Activated CD4-positive, alpha-beta T cell treated with anti-CD3 and anti-CD28 coated beads, Interleukin-2, amount 50 U/mL, for 1 hour (primary cell): Measurements from ENCODE around the gene PRKCE.

Experiments
- DNase-seq: peaks from one replicate; pipeline ENCODE4 v3.0.0-alpha.2; 2020

The PRKCE gene

DNA sequence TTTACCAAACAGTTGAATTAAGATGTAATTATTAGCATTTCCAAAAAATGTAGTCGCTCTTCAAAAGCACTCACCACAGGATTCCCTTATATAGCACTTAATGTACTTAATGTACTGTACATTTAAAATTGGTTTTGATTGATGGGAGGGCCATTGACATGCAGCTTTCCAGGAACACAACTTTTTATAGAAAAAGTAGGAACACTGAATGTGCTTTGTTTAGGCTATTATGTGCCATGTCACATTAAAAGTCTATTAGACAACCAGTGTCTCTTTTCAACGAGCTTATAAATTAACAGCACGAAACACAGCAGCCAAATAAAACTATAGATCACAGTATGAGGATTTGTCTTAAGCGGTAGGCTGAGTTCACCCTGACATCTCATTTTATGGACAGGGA lies 301.1 kb downstream of the PRKCE start:
- DNase-seq, result no peak

DNA sequence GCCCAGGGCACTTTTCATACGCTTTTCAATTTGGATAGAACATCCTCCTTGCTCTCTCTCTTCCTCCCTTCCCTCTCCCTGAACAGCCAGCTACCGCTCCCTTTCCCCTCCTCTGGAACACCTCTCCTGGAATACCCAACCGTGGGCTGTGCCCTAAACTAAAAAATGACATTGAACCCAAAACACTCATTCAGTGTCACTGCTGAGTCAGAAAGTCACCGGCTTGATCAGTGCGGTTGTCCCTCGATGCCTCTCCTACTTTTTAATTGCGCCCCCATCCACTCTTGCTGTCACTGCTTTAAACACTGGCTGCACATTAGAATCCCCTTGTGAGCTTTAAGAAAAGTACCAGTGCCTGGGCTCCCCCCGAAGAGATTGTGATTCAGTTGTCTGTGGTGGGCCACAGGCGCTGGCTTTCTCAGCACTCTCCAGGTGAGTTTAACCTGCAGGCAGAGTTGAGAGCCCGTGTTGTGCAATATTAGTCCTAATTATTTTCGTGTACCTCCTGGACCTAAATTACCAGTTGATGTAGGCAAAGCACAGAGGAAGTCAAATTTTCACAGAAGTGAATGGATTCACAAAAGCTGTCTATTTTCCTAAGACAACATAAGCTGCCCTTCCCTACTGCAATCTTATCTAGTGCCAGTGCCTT lies 302.0 kb downstream of the PRKCE start:
- no peak for DNase-seq

DNA sequence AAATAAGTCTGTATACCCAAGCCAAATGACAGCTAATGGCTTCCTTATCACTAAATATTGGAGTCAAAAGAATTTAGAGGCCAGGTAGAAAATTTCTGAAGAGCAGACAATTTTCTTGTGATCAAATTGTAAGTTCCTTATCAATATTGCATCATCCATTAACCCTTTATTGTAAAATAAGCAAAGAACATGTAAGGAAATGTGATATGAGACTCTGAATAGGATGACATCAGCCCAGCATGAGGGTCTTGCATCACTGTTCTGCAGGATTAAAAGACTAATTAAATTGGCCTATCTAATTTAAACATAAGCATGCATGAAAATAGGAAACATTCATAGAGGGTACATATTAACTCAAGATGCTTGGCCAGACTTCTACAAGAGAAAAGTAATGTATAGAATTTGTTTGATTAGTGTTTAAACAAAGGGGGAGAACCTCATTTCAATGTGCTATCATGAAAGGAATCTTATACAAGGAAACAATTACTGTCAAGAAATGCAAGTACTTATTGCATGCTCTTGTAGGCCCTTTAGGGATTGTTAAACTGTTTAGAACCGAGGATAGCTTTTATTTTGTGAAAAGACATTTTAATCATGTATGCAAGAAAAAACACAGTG lies 302.9 kb downstream of the PRKCE start:
- no peak for DNase-seq

DNA sequence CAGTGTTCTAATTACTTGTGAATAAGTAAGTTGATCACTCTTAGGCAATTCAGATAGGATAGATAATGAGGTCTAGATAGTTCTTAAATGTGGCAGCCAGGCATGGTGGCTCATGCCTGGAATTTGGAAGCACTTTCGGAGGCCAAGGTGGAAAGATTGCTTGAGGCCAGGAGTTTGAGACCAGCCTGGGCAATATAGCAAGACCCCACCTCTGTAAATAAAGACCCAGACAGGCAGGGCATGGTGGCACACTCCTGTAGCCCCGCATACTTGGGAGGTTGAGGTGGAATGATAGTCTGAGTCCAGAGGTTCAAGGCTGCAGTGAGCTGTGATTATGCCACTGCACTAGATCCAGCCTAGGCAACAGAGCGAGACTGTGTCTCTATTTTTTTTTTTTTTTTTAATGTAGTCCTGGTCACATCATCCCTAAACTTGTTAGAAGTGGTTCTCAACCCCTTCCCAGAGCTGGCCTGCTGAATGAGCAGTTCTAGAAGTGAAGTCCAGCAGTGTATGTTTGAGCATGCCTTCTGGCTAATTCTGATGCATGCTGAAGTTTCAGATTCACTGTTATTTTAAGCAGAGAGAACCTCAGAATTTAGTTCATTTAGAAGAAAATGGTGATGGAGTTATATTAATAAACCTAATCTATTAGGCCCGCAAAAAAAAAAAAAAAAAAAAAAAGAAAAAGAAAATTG lies 306.2 kb downstream of the PRKCE start:
- DNase-seq, result no peak

DNA sequence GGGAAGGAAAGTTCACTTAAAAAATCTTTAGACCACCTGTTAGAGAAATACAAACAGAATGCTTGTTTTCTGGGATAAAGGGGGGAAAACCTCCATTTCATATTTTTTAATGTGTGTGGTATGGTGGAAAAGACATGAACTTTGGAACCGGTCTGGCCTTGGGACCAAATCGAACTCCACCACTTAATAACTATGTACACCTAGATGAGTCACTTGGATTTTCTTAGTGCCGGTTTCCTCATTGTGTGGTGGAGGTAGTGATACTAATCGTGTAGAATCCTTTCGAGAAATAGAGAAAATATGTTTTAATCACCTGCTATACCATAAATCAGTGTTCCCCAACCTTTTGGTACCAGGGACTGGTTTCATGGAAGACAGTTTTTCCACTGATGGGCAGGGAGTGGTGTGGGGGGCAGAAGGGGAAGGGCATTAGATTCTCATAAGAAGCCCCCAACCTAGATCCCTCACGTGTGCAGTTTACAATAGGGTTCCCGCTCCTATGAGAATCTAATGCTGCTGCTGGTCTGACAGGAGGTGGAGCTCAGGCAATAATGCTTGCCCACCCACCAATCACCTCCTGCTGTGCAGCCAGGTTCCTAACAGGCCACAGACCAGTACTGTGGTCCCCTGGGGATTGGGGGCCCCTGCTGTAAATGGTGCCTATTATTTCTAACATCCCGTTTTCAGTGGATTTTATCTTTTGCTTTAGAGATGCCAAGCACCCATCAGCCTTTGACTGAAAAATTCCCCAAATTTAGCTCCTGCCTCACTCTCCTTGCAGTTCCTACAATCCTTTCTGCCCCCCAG lies 308.8 kb downstream of the PRKCE start:
- DNase-seq, result no peak

DNA sequence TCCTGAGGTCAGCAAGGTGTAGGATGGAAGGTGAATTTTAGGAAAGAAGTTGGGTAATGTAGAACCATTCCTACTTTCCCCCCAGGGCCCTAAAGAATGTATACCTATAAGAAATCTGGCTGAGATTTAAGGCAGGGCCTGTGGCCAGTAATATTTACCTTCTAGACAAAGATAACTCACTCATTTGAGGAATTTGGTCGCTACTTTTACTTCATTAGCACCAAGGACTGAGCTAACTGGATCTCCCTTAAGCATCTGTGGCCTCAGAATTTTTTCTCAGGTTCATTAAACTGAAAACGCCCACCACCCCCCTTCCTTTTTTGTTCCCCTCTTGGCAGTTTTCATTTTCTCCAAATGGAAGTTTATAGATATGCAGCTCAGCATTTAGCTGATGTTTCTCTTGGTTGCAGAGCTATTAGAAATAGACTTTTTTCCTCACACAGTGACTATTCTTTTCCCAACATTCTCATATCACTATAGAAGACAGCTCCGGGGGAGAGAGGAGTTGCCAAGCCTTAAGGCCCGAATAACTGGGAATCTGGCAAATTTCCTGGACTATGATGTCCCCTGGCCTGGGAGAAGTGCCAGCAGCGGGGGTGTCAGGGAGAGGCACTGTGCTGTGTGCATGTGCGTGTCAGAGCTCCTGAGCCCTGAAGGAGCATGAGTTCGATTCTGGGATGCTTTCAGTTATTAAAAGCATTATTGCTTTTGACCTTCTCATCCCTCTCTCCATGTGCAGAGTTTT lies 310.9 kb downstream of the PRKCE start:
- DNase-seq, result no peak

DNA sequence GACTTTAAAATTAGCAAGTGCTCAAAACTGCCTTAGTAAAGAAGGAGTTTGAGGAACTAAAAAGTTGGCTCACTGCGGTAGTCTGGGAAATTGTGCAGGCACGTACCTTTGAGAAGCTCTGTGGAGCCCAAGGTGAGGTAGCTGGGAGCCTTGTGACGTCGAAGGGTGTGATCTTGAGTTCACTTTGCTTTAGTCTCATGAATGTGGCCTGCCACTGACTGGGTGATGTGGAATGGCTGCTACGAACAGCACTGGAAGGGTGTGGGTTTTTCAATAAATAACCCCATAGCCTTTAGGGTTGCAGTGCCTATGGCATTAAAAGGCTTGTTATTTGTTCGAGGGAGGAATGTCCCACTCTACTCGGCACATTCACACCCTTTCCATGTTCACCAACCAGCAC lies 312.3 kb downstream of the PRKCE start:
- no peak for DNase-seq

DNA sequence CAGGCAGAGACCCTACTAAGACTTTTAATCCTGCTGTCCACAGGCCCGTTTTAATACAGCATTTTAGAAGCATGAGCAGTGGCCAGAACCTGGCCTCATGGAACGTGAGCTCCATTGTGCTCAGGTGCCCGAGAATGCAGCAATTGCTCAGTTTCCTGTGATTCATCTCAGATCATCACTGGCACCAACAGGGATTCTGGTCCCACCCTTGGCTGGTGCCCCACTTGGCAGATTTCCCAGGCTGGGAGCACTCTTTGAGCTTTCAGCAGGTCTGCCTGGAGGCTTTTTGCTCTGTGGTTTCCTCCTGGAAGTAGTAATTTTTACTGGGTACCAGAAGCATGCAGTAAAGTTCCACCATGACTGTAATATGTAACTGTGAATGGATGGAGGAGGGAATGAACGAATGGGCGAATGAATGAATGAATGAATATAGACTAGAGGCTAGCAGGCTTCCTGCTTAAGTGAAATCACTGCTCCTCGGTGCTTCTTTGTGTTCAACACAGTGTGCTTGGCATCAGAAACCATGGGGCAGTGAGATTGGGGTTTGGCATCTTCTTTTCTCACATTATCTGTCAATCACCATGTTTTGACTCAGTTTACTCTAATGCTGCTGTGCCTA lies 312.9 kb downstream of the PRKCE start:
- no peak for DNase-seq

DNA sequence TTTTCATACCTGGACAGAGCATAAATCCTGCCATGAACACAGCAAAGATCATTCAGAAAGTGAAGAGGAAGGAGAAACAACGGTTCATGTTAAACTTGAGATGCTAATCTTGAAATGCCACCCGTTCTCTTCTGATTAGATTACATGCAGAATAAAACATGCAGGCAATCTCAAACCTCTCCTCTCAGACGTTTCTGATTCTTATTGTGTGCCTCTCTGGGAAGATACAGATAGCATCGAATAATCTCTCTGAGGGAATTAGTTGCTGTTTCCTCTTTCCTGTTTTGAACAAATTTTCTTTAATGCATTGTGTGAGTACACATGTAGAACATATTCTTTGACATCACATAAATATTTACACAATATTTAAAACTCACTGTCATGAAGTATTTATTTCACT lies 313.4 kb downstream of the PRKCE start:
- no peak for DNase-seq

DNA sequence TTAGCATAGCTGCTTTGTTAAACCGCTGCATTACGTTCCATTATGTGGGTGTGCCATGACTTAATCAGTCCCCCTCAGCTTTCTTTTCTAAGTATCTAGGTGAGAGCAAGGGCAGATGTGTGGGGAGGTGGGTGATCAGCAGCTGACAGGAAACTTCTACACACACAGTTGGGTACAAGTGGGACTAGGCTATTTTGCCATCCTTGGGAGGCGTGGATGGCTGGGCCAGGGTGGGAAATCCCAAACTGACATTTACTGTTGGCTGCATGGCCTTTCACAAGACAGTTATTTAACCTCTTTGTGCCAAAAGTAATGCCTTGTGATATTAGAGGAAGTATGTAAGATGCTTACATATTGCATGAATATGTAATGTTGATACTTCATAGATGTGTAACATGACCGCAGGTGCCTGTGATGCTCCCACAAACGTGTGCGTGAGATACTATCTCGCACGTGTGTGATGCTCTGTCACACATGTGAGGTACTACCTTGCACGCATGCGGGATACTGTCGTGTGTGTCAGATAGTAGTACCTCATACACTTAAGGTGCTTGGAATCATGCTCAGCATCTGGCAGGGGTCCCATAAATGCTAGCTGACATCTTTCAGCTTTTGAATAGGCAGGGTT lies 314.5 kb downstream of the PRKCE start:
- DNase-seq, result no peak

DNA sequence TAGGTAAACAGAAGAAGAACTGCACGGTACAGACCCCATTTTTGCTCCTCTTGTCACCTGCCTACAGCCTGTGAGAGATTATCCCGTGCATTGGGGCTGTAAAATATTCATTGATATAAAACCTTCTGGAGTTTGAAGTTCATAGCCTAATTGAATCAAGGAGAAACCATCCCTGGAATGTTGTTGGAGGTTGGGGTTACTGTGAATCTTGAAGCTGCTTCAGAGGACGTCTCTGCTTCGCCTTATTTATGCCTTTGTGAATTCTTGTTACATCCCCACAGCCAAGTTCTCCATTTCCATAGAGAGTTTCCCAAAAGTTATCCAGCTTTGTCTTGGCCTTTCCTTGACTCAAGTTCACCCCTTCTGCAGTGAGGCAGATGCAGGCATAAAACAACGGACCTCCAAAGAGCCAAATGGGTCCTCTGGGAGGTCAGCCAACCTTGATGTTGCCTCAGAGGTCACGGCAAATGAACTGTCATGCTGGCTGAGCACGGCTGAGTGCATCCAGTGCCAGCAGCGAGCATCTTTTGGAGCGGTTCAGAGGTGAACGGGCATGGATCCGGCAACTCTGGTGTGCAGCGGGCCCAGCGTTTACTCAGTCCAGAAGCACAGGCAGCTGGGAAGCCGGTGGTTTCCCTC lies 317.6 kb downstream of the PRKCE start:
- no peak for DNase-seq

DNA sequence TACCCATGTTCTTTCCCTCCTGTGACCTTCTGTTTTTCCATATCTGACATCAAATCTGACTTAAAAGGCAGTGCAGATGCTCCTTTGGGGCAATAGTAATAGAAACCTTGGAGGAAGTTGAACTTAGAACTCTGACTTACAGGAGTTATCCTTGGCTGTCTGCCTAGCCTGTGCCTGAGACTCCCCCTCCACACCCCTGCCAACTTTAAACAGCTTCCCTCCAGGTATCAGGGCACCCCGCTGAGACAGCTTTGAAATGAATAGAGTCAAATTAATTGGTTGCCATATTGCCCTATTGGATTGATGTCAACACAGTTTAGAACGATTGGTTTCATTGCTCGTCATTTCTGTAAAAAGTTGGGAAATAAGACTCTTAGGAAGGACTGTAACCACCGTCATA lies 322.0 kb downstream of the PRKCE start:
- DNase-seq, result no peak

DNA sequence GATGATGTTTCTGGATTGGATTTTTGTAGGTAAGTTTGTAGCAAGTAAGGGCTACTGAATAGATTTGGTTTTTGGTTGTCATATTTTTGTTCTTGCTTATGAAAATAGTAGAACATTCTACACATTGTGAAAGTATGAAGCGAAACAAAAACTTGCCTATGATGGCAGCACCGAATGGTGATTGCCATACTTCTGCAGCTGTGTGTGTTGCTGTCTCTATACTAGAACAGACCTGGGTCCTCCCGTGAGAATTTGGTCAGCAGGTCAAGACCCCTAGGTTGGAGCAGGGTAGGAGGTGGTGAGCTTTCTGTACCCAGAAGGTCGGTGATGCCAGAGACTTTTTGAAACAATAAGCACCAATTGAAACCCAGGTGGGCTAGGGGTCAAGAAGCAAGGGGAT lies 322.6 kb downstream of the PRKCE start:
- DNase-seq, result no peak

DNA sequence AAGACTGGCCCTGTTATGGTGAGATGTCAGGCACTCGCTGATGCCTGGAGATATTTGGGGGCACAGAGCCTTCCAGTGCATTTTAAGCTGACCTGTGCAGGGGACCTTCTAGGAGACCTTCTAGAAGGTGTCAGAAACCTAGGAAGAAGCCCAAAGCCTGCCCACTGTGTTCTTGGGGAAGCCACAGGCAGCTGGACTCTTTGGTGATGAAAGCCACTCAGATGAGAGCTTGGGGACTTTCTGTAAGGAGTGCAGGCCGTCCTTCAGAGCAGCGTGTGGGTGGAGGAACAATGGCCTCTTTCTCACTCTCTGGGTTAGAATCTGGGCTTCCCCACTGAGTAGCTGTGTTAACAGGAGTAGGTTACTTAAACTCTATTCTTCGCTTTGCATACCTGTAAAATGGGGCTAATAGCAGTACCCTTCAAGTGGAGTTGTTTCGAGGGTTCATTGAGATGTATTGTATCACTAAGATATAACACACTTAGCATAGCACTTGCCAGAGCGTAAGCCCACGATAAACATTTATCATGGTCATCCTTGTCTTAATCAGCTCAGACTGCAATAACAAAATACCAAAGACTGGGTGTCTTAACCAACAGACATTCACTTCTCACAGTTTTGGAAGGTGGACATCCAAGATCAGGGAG lies 323.4 kb downstream of the PRKCE start:
- DNase-seq, result no peak

DNA sequence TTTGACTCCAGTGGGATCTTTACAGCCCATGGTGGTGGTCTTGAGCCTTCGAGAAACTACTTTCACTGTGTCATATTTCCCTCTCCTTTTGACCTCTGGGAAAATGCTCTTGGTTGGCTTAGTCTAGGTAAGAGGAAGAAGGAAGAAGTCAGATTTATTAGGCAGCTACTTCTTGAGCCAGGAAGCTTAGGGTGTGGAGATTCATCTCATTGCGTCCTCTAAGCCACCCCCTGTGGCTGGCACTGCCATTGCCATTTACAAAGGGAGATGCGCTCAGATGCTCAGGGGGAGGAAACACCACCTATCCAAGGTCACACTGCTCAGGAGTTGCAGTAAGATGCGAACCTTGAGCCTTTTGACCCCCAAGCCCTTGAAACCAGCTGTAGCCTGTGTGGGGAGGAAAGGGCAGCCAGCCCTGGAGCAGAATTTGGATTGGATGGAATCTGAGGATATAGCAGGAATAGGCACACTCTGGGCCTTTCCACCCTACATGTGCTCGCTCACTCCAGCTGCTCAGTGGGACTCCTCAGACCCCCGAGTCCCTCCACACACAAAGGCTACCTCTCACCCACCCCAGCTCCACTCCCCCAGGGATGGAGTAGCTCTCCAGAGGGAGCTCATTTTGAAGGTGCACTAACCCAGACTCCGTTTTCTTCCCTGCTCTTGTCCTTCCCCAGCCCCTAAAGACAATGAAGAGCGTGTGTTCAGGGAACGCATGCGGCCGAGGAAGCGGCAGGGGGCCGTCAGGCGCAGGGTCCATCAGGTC lies 324.5 kb downstream of the PRKCE start:
- no peak for DNase-seq

DNA sequence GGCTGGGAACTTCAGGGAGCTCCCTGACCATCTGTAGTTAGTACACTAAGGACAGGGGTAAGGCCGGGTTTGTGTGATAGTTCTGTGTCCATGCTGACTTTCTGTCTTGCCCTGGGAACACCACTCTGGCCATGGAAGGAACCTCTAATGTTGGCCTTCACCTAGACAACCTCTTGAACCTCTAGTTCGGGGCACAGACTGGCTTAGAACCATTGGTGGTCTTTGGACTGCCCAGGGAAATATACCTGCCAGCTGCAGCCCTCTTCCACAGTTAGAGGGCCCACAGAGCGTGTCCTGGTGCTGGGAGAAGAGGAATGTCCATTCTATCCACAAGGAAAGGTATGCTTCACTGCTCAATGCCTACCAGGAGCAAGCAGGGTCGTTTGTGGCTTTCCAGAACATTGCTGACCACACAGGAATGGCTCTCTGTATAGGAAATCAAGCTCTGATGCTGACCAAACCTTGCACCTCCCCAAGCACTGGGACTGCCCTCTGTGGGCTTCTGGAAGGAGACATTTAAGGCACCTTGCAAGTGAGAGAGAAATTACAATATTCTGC lies 326.9 kb downstream of the PRKCE start:
- DNase-seq, result no peak

DNA sequence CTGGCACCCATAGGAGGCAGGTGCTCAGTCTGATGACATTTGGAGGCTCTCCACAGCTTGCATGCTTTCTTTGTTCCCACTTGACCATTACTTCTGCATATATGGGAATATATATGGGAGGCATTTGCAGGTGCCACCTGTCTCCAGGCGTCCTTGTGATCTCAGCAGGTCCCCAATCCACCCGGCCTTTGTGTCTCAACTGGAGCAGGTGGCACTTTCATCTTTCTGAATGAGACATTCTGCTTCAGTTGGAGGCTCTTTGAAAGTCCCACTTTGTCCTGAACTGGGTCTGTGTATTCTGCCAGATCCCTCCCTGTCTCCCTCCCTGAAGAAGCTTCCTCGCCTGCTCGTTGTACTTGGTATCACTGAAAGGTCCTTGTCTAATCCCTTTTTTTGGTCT lies 327.6 kb downstream of the PRKCE start:
- no peak for DNase-seq

DNA sequence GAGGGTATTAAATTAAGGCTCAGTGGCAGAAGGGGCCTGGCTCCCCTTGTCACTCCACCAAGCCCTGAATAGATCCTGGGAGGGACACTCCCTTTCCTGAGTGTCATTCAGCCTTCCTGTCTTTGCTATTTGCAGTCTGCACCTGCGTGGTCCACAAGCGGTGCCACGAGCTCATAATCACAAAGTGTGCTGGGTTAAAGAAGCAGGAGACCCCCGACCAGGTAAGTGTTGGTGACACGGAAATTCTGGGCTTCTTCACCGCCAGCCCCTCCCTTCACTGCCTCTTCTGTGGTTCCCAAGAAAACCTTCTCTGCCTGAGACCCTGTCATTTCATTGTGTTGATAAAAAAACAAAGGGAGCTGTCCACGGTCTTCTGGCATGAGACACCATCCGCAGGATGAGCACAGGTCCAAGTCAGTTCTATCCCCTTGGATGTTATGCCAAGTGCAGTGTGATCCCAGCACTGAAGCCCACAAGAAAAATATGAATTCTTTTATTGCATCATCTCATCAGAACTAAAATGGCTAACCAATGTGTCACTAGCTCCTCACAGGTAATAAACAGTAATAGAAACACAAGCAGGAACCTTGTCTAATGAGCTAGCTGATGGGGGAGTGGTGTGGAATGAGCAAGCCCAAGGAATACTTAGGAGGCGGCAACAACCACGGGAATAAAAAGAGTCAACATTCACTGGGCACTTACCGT lies 328.8 kb downstream of the PRKCE start:
- DNase-seq, result no peak

DNA sequence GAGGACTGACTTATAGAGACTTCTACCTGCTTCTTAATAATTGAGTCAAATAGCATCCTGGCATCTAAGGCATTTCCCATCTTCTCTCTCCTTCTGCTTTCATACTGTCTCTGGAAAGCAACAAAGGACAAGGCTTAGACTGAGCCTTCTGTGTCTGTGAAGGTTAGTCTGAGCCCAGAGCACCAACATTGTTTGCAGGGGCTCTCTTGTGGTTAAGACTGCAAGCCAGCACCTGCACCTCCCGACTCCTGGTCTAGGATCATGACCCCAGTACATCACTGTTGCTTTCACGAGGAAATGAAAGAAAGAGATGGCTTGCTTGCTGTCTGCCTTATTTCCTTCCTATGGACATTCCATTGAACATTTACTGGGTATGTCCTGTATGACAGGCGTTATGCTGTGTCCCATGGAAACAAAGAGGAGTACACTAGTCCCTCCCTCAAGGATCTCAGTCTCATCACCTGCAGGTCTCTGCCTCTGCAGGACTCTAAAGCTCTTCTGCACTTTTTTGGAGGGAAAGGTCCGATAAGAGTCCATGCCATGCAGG lies 330.0 kb downstream of the PRKCE start:
- no peak for DNase-seq
